ENCODE results near the gene ACACA.

The ACACA gene

DNA sequence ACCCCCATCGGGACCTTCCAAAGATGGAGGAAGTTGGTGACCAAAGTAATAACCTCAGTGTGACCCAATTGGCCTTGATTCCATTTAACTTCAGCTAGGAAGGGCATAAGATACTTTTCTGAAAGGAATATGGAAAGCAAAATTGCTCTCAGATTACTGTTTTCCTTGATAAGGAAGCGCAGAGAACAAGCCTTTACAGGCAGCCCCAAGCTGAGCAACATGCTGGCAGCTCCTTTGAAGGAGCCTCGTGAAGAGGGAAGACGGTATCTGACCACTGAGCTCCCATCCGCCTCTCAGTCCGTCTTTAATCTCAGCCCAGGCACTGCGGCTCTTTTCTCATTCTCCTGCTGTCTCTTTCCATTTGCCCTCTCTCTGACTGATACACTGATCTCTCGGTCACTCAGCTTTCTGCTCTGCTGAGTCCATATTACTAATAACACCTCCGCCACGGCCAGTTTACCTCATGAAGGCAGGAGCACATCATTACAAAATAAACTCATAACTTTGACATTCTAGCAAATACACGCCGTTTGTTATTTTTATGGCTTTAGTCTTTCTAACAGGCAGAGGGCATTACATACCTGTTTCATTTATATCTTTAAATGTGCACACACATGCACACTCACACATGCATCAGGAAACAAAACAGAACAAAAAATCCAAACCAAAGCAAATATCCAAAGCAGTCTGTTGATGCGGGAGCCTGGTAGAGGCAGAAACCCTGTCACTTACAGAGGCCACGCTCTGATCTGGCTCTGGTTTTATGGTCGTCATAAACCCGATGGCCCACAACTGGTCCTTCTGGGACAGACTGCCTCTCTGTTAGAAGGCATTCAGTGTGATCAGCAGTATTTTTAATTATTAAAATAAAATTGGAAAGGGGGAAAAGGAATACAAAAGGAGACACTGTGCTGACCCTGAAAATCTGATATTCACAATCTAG is 274.7 kb downstream of the ACACA start:
- Histone ChIP-seq H3K27ac (ENCODE audit: extremely low read depth, low read depth, low read length) (no peak overlapping the region; the same call in 1 of the 2 replicates), H3K4me3 (ENCODE audit: low read depth, low read length) (no peak overlapping the region), H3K36me3 (ENCODE audit: control insufficient read depth in 2 of 2, insufficient read depth in 1 of 2, low read length in 2 of 2) (peaks cover 6 to 20% of the 10 kb centered on the region in 2 experiments), H3K9me3 (ENCODE audit: control insufficient read depth, insufficient read depth, low read depth, low read length) (no peaks in the 10 kb centered on the region), H3K4me1 (ENCODE audit: control insufficient read depth, insufficient read depth, low read length) (peaks cover 36% of the 10 kb centered on the region)
- TF ChIP-seq, protein P1, sequence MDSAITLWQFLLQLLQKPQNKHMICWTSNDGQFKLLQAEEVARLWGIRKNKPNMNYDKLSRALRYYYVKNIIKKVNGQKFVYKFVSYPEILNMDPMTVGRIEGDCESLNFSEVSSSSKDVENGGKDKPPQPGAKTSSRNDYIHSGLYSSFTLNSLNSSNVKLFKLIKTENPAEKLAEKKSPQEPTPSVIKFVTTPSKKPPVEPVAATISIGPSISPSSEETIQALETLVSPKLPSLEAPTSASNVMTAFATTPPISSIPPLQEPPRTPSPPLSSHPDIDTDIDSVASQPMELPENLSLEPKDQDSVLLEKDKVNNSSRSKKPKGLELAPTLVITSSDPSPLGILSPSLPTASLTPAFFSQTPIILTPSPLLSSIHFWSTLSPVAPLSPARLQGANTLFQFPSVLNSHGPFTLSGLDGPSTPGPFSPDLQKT (IDR thresholded peaks at IDR 0.05; ENCODE audit: borderline replicate concordance, low read depth, low read length) = no peak
- TF ChIP-seq ZNF600 (tag by site-specific recombination; IDR thresholded peaks at IDR 0.05) (peak; percentile 80), ZIC2 (tag by site-specific recombination; IDR thresholded peaks at IDR 0.05) (peak; percentile 56; the same call in 1 of the 2 replicates), ZNF174 (tag by site-specific recombination; IDR thresholded peaks at IDR 0.05) (no peak), ZBTB8A (tag by site-specific recombination; IDR thresholded peaks at IDR 0.05) (no peak), PRDM1 (tag by site-specific recombination; IDR thresholded peaks at IDR 0.05) (peak; percentile 55; the same call in 1 of the 2 replicates), TRIM28 (IDR thresholded peaks at IDR 0.05; ENCODE audit: borderline replicate concordance, low read length) (peak; percentile 60; the same call in 1 of the 2 replicates), GFI1B (tag by site-specific recombination; IDR thresholded peaks at IDR 0.05) (no peak)
- CTCF ChIA-PET = interaction anchor here (0.7 kb wide), 2 partner anchors 80 to 1092 kb away, joined by 4 read pairs; no protein-coding TSS in a partner anchor
- POLR2A ChIA-PET = interaction anchor here (1.1 kb wide), 1 partner anchor 12 kb away, joined by 3 read pairs; no protein-coding TSS in a partner anchor

DNA sequence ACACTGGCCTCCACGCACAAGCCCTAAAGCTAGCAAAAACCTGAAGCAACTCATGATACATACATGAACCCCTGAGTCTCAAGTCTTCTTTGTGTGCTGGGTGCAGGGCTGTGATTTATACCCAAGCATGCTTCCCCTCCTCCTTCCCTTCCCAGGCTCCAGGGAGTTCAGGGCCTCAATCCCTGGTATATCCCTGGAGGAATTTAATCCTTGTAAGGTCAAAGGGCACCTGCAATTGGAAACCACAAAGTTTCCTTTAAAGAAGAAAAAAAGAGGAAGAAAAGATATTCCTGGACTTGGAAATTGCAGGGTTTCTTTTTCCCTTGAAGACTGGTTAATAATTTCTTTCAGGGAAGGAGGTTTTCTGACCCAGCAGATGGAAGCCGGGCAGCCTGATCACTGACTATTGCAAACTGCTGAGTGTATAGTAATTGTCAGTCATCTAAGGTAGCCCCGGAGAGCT is 275.6 kb downstream of the ACACA start:
- Histone ChIP-seq H3K9me3 (ENCODE audit: control insufficient read depth, insufficient read depth, low read depth, low read length) (no peaks in the 10 kb centered on the region), H3K36me3 (ENCODE audit: control insufficient read depth in 2 of 2, insufficient read depth in 1 of 2, low read length in 2 of 2) (peaks cover 6 to 20% of the 10 kb centered on the region in 2 experiments; a peak in 2 of 3 replicates), H3K27ac (ENCODE audit: extremely low read depth, low read depth, low read length) (no peak overlapping the region; the same call in 1 of the 2 replicates), H3K4me1 (ENCODE audit: control insufficient read depth, insufficient read depth, low read length) (peaks cover 36% of the 10 kb centered on the region), H3K4me3 (ENCODE audit: low read depth, low read length) (no peak overlapping the region)
- CTCF ChIA-PET = interaction anchor here (0.6 to 0.7 kb wide), 4 partner anchors 83 to 1091 kb away, joined by 3 to 7 read pairs (median 4); no protein-coding TSS in a partner anchor
- TF ChIP-seq, protein P2, sequence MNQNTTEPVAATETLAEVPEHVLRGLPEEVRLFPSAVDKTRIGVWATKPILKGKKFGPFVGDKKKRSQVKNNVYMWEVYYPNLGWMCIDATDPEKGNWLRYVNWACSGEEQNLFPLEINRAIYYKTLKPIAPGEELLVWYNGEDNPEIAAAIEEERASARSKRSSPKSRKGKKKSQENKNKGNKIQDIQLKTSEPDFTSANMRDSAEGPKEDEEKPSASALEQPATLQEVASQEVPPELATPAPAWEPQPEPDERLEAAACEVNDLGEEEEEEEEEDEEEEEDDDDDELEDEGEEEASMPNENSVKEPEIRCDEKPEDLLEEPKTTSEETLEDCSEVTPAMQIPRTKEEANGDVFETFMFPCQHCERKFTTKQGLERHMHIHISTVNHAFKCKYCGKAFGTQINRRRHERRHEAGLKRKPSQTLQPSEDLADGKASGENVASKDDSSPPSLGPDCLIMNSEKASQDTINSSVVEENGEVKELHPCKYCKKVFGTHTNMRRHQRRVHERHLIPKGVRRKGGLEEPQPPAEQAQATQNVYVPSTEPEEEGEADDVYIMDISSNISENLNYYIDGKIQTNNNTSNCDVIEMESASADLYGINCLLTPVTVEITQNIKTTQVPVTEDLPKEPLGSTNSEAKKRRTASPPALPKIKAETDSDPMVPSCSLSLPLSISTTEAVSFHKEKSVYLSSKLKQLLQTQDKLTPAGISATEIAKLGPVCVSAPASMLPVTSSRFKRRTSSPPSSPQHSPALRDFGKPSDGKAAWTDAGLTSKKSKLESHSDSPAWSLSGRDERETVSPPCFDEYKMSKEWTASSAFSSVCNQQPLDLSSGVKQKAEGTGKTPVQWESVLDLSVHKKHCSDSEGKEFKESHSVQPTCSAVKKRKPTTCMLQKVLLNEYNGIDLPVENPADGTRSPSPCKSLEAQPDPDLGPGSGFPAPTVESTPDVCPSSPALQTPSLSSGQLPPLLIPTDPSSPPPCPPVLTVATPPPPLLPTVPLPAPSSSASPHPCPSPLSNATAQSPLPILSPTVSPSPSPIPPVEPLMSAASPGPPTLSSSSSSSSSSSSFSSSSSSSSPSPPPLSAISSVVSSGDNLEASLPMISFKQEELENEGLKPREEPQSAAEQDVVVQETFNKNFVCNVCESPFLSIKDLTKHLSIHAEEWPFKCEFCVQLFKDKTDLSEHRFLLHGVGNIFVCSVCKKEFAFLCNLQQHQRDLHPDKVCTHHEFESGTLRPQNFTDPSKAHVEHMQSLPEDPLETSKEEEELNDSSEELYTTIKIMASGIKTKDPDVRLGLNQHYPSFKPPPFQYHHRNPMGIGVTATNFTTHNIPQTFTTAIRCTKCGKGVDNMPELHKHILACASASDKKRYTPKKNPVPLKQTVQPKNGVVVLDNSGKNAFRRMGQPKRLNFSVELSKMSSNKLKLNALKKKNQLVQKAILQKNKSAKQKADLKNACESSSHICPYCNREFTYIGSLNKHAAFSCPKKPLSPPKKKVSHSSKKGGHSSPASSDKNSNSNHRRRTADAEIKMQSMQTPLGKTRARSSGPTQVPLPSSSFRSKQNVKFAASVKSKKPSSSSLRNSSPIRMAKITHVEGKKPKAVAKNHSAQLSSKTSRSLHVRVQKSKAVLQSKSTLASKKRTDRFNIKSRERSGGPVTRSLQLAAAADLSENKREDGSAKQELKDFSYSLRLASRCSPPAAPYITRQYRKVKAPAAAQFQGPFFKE (tag by site-specific recombination; IDR thresholded peaks at IDR 0.05; ENCODE audit: borderline replicate concordance) = no peak
- peak; percentile 50; the same call in 1 of the 2 replicates for TF ChIP-seq IKZF3 (tag by site-specific recombination; IDR thresholded peaks at IDR 0.05)
- 0 out of 2 replicates have a peak, but pooled peaks have one; percentile 41 for TF ChIP-seq SP7 (tag by site-specific recombination; IDR thresholded peaks at IDR 0.05)
- TF ChIP-seq ZNF623 (tag by site-specific recombination; IDR thresholded peaks at IDR 0.05) = no peak
- TF ChIP-seq ZNF140 (tag by site-specific recombination; IDR thresholded peaks at IDR 0.05) = no peak
- TF ChIP-seq, protein P3, sequence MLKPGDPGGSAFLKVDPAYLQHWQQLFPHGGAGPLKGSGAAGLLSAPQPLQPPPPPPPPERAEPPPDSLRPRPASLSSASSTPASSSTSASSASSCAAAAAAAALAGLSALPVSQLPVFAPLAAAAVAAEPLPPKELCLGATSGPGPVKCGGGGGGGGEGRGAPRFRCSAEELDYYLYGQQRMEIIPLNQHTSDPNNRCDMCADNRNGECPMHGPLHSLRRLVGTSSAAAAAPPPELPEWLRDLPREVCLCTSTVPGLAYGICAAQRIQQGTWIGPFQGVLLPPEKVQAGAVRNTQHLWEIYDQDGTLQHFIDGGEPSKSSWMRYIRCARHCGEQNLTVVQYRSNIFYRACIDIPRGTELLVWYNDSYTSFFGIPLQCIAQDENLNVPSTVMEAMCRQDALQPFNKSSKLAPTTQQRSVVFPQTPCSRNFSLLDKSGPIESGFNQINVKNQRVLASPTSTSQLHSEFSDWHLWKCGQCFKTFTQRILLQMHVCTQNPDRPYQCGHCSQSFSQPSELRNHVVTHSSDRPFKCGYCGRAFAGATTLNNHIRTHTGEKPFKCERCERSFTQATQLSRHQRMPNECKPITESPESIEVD (tag by site-specific recombination; IDR thresholded peaks at IDR 0.05) = peak; percentile 87
- TF ChIP-seq, protein P4, sequence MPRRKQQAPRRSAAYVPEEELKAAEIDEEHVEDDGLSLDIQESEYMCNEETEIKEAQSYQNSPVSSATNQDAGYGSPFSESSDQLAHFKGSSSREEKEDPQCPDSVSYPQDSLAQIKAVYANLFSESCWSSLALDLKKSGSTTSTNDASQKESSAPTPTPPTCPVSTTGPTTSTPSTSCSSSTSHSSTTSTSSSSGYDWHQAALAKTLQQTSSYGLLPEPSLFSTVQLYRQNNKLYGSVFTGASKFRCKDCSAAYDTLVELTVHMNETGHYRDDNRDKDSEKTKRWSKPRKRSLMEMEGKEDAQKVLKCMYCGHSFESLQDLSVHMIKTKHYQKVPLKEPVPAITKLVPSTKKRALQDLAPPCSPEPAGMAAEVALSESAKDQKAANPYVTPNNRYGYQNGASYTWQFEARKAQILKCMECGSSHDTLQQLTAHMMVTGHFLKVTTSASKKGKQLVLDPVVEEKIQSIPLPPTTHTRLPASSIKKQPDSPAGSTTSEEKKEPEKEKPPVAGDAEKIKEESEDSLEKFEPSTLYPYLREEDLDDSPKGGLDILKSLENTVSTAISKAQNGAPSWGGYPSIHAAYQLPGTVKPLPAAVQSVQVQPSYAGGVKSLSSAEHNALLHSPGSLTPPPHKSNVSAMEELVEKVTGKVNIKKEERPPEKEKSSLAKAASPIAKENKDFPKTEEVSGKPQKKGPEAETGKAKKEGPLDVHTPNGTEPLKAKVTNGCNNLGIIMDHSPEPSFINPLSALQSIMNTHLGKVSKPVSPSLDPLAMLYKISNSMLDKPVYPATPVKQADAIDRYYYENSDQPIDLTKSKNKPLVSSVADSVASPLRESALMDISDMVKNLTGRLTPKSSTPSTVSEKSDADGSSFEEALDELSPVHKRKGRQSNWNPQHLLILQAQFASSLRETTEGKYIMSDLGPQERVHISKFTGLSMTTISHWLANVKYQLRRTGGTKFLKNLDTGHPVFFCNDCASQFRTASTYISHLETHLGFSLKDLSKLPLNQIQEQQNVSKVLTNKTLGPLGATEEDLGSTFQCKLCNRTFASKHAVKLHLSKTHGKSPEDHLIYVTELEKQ (tag by site-specific recombination; IDR thresholded peaks at IDR 0.05; ENCODE audit: borderline replicate concordance) = no peak
- POLR2A ChIA-PET = no interaction called here

All from HEK293 (cell line).